PC-3 (cell line): ENCODE results near the gene SLC17A2.

ENCODE experiments used
- EZH2 ChIP-seq: fragments of 300-600 bp; sonication (generic); IDR thresholded peaks from one replicate; pipeline ENCODE4 v1.6.1; 2017; ENCODE audit warnings: antibody characterized with exemption, mild to moderate bottlenecking, low read length; ENCODE audit not compliant: unreplicated experiment
- TF ChIP-seq, protein P1 (sequence below): fragments of 300-600 bp; sonication (generic); conservative IDR thresholded peaks from 2 replicates; pipeline ENCODE4 v1.5.1; 2017; ENCODE audit warnings: antibody characterized with exemption, low read depth, mild to moderate bottlenecking, low read length

DNA sequence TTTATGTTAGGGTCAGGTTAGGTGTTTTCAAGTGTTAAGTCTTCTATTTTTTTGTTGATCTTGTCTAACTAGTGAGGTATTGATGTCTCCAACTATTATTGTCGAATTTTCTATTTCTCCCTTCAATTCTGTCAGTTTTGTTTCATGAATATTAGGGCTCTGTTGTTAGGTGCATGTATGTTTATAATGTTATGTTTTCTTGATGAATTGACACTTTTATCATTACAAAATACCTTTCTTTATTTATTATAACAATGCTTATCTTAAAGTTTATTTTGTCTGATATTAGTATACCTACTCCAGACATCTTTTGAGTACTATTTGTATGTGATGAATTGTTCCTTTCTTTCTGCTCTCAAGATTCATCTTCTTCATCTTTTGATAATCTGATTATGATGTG lies 19.2 kb upstream of the SLC17A2 start:
- TF ChIP-seq, protein P1, sequence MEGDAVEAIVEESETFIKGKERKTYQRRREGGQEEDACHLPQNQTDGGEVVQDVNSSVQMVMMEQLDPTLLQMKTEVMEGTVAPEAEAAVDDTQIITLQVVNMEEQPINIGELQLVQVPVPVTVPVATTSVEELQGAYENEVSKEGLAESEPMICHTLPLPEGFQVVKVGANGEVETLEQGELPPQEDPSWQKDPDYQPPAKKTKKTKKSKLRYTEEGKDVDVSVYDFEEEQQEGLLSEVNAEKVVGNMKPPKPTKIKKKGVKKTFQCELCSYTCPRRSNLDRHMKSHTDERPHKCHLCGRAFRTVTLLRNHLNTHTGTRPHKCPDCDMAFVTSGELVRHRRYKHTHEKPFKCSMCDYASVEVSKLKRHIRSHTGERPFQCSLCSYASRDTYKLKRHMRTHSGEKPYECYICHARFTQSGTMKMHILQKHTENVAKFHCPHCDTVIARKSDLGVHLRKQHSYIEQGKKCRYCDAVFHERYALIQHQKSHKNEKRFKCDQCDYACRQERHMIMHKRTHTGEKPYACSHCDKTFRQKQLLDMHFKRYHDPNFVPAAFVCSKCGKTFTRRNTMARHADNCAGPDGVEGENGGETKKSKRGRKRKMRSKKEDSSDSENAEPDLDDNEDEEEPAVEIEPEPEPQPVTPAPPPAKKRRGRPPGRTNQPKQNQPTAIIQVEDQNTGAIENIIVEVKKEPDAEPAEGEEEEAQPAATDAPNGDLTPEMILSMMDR = no peak
- no peak for TF ChIP-seq EZH2
